ENCODE results near the gene NUP50. TPM values are rescaled to one million over a fixed set of nuclear protein-coding genes. Genes with fewer than 3 reads are reported as not detected.

The NUP50 gene
- total and polyA plus RNA-seq, 2 of the 13 experiments (the other 11 are each of a cell fraction or from before 2014, with no cell fraction given) = 14.2 to 52.4 TPM

DNA sequence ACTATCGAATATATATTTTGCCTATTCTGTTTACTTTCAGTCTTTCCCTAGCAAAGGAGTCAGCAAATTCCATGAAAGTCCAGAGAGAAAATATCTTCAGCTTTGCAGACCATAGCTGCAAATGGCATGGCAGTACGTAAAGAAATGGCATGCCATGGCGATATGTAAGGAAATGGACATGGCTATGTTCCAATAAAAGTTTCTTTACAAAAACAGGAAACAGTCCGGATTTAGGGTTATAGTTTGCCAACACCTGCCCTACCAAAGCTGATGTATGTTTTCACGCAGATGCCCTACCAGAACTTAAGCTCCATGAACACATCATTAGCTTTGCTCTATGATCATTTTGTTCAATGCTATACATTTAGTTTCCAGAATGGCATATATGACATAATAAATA, 57.5 kb downstream of the NUP50 start:
- no peak overlapping the region for H3K4me3 ChIP-seq (replicated peaks in 1 of 3; ENCODE audit: insufficient read depth in 1 of 3, low read depth in 2 of 3, low read length in 3 of 3)
- no peak overlapping the region for H3K27ac ChIP-seq (ENCODE audit: extremely low read length, insufficient read depth, low read length)
- H3K9ac ChIP-seq (ENCODE audit: insufficient read depth, low read depth, low read length) = no peak overlapping the region
- H3K9me3 ChIP-seq (ENCODE audit: low read length) = no peaks in the 10 kb centered on the region
- no peak overlapping the region for H3K4me2 ChIP-seq (ENCODE audit: low read depth, low read length)
- FAIRE-seq (no peak), ATAC-seq (no peak), DNase-seq (ENCODE audit: low spot score) (no peak)
- no peak overlapping the region for H2AFZ ChIP-seq (ENCODE audit: low read length)
- POLR2A ChIA-PET = interaction anchor here (1.8 kb wide), 1 partner anchor 25 kb away, joined by 4 read pairs; no protein-coding TSS in a partner anchor
- TF ChIP-seq ZNF879 (CRISPR knock-in tag; IDR thresholded peaks at IDR 0.05) = no peak
- TF ChIP-seq ZNF274 (CRISPR knock-in tag; IDR thresholded peaks at IDR 0.05) = no peak
- no peak for TF ChIP-seq ZBTB21 (CRISPR knock-in tag; IDR thresholded peaks at IDR 0.05)
- TF ChIP-seq ZNF772 (CRISPR knock-in tag; IDR thresholded peaks at IDR 0.05) = no peak
- no peak for TF ChIP-seq ATM (IDR thresholded peaks at IDR 0.05; ENCODE audit: borderline replicate concordance)
- TF ChIP-seq ZNF230 (CRISPR knock-in tag; IDR thresholded peaks at IDR 0.05) = no peak
- no peak for TF ChIP-seq JUND (CRISPR knock-in tag; IDR thresholded peaks at IDR 0.05)
- TF ChIP-seq ZNF256 (CRISPR knock-in tag; conservative IDR thresholded peaks at IDR 0.05) = no peak
- TF ChIP-seq, protein P1, sequence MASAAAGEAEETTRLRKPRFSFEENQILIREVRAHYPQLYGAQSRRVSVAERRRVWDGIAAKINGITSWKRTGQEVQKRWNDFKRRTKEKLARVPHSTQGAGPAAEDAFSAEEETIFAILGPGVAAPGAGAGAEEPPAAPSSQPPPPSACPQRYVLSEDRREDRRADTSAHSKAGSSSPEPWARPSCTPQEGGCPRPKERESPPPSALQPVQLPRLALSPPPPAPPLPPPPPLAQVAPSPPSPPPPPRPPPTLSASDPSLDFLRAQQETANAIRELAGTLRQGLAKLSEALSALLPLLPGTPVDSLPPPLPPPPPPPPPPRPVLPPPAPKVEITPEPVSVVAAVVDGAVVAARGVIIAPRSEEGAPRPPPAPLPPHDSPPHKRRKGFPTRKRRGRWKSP (CRISPR knock-in tag; IDR thresholded peaks at IDR 0.05) = no peak
- TF ChIP-seq SKI (IDR thresholded peaks at IDR 0.05; ENCODE audit: partially characterized antibody) = no peak
- TF ChIP-seq ZNF546 (CRISPR knock-in tag; conservative IDR thresholded peaks at IDR 0.05) = no peak
- TF ChIP-seq NFRKB (IDR thresholded peaks at IDR 0.05) = no peak
- TF ChIP-seq CBFB (CRISPR knock-in tag; IDR thresholded peaks at IDR 0.05) = no peak
- TF ChIP-seq TP53 (CRISPR knock-in tag; conservative IDR thresholded peaks at IDR 0.05) = no peak
- TF ChIP-seq, protein P2, sequence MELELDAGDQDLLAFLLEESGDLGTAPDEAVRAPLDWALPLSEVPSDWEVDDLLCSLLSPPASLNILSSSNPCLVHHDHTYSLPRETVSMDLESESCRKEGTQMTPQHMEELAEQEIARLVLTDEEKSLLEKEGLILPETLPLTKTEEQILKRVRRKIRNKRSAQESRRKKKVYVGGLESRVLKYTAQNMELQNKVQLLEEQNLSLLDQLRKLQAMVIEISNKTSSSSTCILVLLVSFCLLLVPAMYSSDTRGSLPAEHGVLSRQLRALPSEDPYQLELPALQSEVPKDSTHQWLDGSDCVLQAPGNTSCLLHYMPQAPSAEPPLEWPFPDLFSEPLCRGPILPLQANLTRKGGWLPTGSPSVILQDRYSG (CRISPR knock-in tag; IDR thresholded peaks at IDR 0.05) = no peak
- no peak for TF ChIP-seq FOXP1 (IDR thresholded peaks at IDR 0.05)
- no peak for TF ChIP-seq FOXP1 (CRISPR knock-in tag; IDR thresholded peaks at IDR 0.05)
- no peak for TF ChIP-seq ZNF557 (CRISPR knock-in tag; IDR thresholded peaks at IDR 0.05)
- 96% methylated on average over 5 of the region's 5 CpGs for WGBS (ENCODE audit: low lambda C conversion rate)
- intact Hi-C loops (cut with micrococcal nuclease; ENCODE audit: unreplicated experiment) (no loop called here), in situ Hi-C loops (cut with HindIII; ENCODE audit: extremely low pct_ligation_motif_present, low pct_unique_long_range_greater_than_20kb) (no loop called here)
- peaks cover 25% of the 10 kb centered on the region for H3K79me2 ChIP-seq (ENCODE audit: insufficient read depth, low read length)
- CTCF ChIA-PET (ENCODE audit: low intra/inter-chr PET ratio, low total read pairs) = no interaction called here
- no peaks in the 10 kb centered on the region; a peak in 1 of 5 replicates for H3K36me3 ChIP-seq (replicated peaks in 1 of 2; ENCODE audit: control insufficient read depth in 1 of 2, insufficient read depth in 2 of 2, low read length in 2 of 2)
- BruUV-seq (replicated peaks) = no TSS peak
- no peaks in the 10 kb centered on the region for H3K27me3 ChIP-seq (ENCODE audit: control insufficient read depth in 1 of 2, insufficient read depth in 2 of 2, low read length in 2 of 2)
- H3K4me1 ChIP-seq (ENCODE audit: insufficient read depth, low read length) = peaks cover 43% of the 10 kb centered on the region
- peaks cover 13% of the 10 kb centered on the region; the same call in 1 of the 2 replicates for H4K20me1 ChIP-seq (ENCODE audit: insufficient read depth, low read length)
